GM12865 (cell line): ENCODE data around the gene NCCRP1.

ENCODE experiments used
- DNase-seq: peaks from one replicate; pipeline ENCODE4 v3.0.0; 2010; ENCODE audit warnings: low read depth
- H3K4me3 ChIP-seq: 2 replicates; pipeline ENCODE4 v1.5.1; 2011; ENCODE audit warnings: mild to moderate bottlenecking, low read depth, low read length, control low read depth
- CTCF ChIP-seq: IDR thresholded peaks from 2 replicates; pipeline ENCODE4 v1.5.1; 2011; ENCODE audit warnings: low read length, control low read depth, low read depth, inconsistent platforms; ENCODE audit not compliant: insufficient read depth; ENCODE audit errors: missing control alignments

Gene NCCRP1

GRCh38 chr19:39170386-39171231 is 26.2 kb upstream of the NCCRP1 start:
- no peak for TF ChIP-seq CTCF
- DNase-seq, result no peak
- no peak overlapping the region for H3K4me3 ChIP-seq

GRCh38 chr19:39171479-39172465 is 25.0 kb upstream of the NCCRP1 start:
- DNase-seq, result no peak
- TF ChIP-seq CTCF, result no peak
- H3K4me3 ChIP-seq, result no peak overlapping the region

- no peak for DNase-seq
- TF ChIP-seq CTCF, result no peak
- no peak overlapping the region for H3K4me3 ChIP-seq
These were observed 23.9 kb upstream of the NCCRP1 start for GRCh38 chr19:39172700-39173501.

- DNase-seq, result no peak
- TF ChIP-seq CTCF, result no peak
These were observed 23.2 kb upstream of the NCCRP1 start for GRCh38 chr19:39173502-39173991.

GRCh38 chr19:39174142-39174541 is 22.6 kb upstream of the NCCRP1 start:
- H3K4me3 ChIP-seq, result no peak overlapping the region
- DNase-seq, result no peak
- TF ChIP-seq CTCF, result no peak

More at GRCh38 chr19:39173502-39173991, 23.2 kb upstream of the NCCRP1 start:
- H3K4me3 ChIP-seq, result no peak overlapping the region

- DNase-seq, result no peak
- no peak overlapping the region for H3K4me3 ChIP-seq
- no peak for TF ChIP-seq CTCF
These were observed 21.9 kb upstream of the NCCRP1 start for GRCh38 chr19:39174558-39175544.
